GM12864 (cell line): Measurements from ENCODE around the gene MCUR1.
"Not testable (repeated sequence)": the region's sequence is repeated elsewhere in the genome, so short reads cannot be mapped to it uniquely, and the experiment has no call there.

Source experiments
- DNase-seq: peaks from one replicate; pipeline ENCODE4 v3.0.0-alpha.2; 2011; ENCODE audit warnings: low read depth
- H3K4me3 ChIP-seq: 2 replicates; pipeline ENCODE4 v1.5.1; 2011; ENCODE audit warnings: mild to moderate bottlenecking, low read depth, low read length, control low read depth
- TF ChIP-seq, protein P1 (sequence below): IDR thresholded peaks from 2 replicates; pipeline ENCODE4 v1.5.1; 2011; ENCODE audit warnings: low read depth, mild to moderate bottlenecking, moderate library complexity, low read length, control low read depth, inconsistent platforms; ENCODE audit errors: missing control alignments

MCUR1 gene

DNA sequence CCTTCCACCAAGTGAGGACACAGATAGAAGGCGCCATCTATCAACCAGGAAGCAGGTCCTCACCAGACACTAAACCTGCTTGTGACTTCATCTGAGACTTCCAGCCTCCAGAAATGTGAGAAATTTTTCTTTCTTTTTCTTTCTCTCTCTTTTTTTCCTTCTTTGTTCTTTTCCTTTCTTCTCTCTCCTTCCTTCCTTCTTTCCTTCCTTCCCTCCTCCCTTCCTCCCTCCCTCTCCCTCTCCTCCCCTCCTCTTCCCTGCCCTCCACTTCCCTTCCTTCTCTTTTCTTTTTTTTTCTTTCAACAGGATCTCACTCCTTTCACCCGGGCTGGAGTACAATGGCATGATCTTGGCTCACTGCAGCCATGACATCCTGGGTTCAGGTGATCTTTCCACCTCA is 37.4 kb upstream of the MCUR1 start:
- TF ChIP-seq, protein P1, sequence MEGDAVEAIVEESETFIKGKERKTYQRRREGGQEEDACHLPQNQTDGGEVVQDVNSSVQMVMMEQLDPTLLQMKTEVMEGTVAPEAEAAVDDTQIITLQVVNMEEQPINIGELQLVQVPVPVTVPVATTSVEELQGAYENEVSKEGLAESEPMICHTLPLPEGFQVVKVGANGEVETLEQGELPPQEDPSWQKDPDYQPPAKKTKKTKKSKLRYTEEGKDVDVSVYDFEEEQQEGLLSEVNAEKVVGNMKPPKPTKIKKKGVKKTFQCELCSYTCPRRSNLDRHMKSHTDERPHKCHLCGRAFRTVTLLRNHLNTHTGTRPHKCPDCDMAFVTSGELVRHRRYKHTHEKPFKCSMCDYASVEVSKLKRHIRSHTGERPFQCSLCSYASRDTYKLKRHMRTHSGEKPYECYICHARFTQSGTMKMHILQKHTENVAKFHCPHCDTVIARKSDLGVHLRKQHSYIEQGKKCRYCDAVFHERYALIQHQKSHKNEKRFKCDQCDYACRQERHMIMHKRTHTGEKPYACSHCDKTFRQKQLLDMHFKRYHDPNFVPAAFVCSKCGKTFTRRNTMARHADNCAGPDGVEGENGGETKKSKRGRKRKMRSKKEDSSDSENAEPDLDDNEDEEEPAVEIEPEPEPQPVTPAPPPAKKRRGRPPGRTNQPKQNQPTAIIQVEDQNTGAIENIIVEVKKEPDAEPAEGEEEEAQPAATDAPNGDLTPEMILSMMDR, result no peak
- H3K4me3 ChIP-seq, result no peak overlapping the region
- no peak for DNase-seq

DNA sequence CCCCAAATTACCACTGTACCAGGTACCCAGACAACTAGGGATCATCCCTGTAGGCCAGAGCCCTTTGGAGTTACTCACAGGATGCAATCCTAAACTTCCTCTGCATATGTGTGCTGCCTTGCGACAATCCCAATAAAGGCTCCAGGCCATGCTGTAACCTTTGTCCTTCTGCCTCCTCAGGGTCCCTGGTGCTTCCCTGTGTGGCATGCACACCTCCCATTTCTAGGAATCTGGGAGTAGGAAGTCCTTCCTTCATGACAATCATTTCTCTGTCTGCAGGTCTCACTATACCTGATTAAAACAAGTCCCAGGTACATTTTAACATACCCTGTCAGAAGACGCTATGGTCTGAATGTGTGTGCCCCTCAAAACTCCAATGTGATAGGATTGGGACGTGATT is 37.0 kb upstream of the MCUR1 start:
- DNase-seq, result no peak
- no peak overlapping the region for H3K4me3 ChIP-seq
- TF ChIP-seq, protein P1, result no peak

DNA sequence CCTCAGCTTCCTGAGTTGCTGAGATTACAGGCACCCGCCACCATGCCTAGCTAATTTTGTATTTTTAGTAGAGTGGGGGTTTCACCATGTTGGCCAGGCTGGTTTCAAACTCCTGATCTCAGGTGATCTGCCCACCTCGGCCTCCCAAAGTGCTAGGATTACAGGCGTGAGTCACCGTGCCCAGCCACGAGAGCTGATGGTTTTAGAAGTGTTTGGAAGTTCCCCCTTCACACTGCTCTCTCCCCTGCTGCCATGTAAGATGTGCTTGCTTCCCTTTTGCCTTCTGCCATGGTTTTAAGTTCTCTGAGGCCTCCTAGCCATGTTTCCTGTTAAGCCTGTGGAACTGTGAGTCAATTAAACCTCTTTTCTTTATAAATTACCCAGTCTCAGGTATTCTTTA is 36.3 kb upstream of the MCUR1 start:
- DNase-seq, H3K4me3 ChIP-seq: not testable (repeated sequence)

DNA sequence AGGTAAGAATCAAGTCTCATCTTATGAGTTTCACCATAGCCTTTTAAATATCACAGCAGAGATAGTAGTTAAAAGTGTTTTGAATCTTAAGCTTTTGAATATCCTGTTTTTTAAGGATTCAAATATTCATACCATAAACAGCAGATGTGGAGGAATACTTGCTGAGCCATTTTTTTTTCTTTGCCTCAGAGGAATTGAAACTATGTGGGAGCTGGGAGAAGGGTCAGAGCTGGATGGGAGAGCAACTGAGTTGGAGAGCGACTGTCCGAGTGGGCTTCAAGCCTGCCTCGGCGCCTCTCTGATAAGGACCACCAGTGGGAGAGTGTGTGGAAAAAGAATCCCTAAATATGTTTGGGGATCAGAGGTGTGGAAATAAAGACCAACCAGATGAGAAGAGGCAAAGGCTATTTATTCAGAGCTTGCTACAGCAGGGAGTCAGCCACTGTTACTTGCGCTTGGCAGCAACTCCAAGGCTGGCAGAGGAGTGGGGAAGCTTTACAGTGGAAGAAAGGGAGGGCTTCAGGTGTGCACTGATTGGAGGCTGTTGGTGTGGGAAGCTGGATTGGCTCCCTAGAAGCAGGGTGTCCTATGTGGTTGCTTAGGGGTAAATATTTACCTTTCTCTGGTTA is 34.3 kb upstream of the MCUR1 start:
- no peak overlapping the region for H3K4me3 ChIP-seq
- no peak for DNase-seq
- TF ChIP-seq, protein P1, result no peak

DNA sequence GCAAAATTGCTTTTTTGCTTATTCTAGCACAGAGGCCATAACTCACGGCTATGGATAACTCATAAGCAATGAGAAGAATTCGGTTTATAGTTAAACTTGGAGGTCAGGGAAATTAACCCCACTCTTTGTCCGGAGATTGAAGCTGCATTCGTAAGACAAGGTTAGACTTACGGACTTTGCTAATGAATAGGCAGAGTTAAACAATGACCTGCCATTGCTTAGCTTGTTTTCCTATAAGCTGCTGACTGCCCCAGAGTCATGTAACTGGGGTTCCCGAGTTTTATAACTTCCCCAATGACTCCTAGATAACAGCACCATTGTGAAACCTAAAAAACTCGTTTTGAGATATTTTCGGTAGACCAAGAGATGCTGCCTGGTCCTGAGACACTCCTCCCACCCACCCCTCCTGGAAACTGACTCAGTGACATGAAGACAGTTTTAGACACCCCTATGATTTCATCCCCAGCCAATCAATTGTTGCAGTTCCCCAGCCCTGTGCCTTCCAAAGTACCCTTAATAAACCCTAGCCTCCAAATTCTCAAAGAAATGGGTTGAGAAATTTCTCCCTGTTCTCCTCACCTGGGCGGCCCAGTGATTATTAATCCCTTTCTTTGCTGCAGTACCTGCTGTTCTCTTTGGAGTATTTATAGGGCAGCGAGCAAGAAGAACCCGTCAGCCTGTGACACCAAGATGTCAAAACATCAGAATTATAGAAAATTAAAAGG is 33.1 kb upstream of the MCUR1 start:
- no peak for DNase-seq
- no peak overlapping the region for H3K4me3 ChIP-seq
- TF ChIP-seq, protein P1, result no peak

DNA sequence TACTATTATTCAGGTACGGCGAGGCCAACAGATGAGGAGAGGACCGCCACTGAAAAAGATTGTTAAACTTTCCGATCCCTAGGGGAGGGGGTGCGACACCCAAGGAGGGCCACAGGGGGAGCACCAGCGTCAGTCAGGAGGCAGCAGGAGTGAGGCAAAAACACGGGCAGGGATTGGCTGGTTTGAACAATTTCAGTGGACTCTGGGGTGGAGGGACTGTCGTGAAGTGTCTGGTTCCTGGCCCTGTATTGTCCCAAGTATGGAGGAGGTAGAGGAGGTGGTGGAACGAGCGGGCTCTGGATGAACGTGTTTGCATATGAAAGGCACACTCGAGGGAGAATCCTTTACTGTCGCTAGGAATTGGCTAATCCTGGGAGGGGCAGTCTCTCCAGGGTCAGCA is 32.5 kb upstream of the MCUR1 start:
- DNase-seq, result no peak
- TF ChIP-seq, protein P1, result no peak
- H3K4me3 ChIP-seq, result no peak overlapping the region

DNA sequence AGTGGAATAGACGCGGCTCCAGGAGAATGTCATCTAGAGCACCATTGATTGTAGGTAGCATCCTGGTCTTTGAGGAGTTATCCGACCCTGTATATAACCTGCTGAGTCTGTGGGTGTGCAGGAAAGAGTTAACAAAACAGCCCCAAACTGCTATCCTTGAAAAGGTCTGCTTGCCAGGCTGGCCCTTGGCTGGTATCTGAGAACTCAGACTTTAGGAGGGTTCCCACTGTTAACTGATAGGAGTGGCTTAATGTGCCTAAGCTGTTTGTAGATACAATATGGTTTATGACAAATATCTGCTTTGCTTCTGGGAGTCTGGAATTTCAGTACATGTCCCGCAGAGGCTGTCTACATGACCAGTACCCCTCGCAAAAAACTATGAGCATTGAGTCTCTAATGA is 27.6 kb upstream of the MCUR1 start:
- no peak overlapping the region for H3K4me3 ChIP-seq
- DNase-seq, result no peak
- TF ChIP-seq, protein P1, result no peak
